Peyer's patch (tissue), 4 donors: ENCODE data around the gene NIPAL4.

ENCODE experiments used
- CTCF ChIP-seq, 6 experiments: fragments of 450-650 bp in 4 of 6; fragments of 200-600 bp in 2 of 6; sonication (generic) in 1 of 6; IDR thresholded peaks; one replicate each; pipeline ENCODE4 v1.5.1; 2017 to 2019; ENCODE audit warnings: antibody characterized with exemption in 6 of 6, mild to moderate bottlenecking in 3 of 6, moderate library complexity in 1 of 6
- POLR2A ChIP-seq, 2 donors: fragments of 450-650 bp; IDR thresholded peaks; one replicate each; pipeline ENCODE4 v1.5.1; 2017; ENCODE audit warnings: antibody characterized with exemption in 2 of 2, mild to moderate bottlenecking in 2 of 2, moderate library complexity in 2 of 2

- TF ChIP-seq CTCF (IDR thresholded peaks at IDR 0.05): no peak
- TF ChIP-seq POLR2A (IDR thresholded peaks at IDR 0.05): no peak
Observed at GRCh38 chr5:157415838-157416237, 44.2 kb upstream of the NIPAL4 start.
